GM18507 (cell line): ENCODE measurements around the gene EPB41L5.
A peak's percentile ranks its signal among the peaks of the same experiment; 100 is the strongest.
"Not testable (repeated sequence)": the region's sequence is repeated elsewhere in the genome, so short reads cannot be mapped to it uniquely, and the experiment has no call there.

Experiments
- DNase-seq: peaks from one replicate; pipeline ENCODE4 v3.0.0; 2011; ENCODE audit warnings: low read depth; ENCODE audit not compliant: insufficient read length; ENCODE audit errors: extremely low spot score
- FAIRE-seq: peaks from 2 replicates; lab custom pipeline; 2011; peaks lifted over from hg19 to GRCh38; lab: Jason Lieb, UNC

EPB41L5 gene

DNA sequence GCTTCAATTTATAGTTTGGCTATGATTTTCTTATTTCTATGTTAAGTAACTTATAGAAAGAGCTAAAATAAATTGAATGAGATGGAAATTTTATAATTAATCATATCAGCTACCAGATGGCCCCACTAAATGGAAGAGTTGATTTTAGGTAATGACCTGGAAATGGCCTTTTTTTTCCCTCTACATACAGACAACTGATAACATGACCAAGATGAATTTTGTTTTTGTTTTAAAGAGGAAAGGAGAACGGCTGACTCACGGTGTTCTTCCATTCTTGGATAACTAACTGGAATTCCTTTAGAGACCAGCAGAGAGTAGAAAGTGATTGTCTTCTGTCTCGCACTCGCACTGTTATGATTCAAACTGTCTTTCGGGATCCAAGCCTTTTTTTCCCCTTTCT, 119.3 kb downstream of the EPB41L5 start:
- no peak for FAIRE-seq

DNA sequence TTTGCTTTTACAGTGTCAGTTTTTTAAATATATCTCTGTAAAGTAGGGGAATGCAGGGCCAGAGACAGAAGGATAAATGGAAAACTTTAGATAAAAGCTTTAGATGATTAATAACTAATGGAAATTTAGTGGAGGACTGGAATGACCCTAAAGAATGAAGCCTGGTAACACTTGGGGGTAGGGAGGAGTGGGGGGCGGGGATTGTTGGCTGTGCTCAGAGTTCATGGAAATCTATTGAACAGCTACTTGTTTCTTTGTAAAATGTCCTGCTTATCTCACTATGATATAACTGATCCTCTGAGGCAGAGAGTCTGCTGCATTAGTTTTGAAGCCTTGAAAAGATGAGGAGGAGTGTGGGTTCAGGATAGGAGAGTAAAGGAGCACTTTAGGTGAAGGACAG, 119.8 kb downstream of the EPB41L5 start:
- FAIRE-seq = no peak
- DNase-seq = no peak

More for the DNA sequence above, 119.3 kb downstream of the EPB41L5 start:
- DNase-seq = no peak

DNA sequence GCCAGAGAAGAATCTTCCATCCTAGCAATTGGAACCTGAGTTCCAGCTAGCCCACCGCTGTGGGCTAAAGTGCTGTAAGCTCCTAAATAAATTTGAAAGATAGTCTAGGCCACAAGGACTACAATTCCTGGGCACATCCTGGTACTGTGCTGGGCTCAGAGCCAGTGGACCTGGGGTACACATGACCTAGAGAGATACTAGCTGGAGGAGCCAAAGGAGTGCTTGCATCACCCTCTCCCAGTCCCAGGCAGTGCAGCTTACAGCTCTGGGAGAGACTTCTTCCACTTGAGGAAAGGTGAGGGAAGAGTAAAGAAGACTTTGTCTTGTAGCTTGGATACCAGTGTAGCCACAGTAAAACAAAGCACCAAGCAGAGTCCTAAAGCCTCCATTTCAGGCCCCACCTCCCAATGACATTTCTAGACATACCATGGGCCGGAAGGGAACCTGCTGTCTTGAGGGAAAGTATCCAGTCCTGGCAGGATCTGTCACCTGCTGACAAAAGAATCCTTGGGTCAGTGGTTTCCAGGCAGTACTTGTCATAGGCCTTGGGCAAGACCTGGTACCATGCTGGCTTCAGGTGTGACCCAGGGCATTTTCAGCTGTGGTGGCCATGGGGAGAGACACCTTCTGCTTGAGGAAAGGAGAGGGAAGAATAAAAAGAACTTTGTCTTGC, 120.8 kb downstream of the EPB41L5 start:
- DNase-seq (no peak), FAIRE-seq (no peak)

DNA sequence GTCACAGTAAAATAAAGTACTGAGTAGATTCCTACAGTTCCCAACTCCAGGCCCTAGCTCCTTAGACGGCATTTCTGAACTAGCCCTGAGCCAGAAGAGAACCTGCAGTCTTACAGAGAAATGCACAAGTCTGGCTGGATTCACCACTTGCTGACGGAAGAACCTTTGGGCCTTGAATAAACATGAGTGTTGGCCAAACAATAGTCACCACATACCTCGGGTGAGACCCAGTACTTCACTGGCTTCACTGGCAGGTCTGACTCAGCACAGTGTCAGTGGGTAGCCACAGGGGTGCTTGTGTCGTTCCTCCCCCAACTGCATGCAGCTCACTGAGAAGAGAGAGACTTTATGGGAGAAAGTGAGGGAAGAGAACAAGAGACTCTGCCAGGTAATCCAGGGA, 121.4 kb downstream of the EPB41L5 start:
- no peak for DNase-seq

DNA sequence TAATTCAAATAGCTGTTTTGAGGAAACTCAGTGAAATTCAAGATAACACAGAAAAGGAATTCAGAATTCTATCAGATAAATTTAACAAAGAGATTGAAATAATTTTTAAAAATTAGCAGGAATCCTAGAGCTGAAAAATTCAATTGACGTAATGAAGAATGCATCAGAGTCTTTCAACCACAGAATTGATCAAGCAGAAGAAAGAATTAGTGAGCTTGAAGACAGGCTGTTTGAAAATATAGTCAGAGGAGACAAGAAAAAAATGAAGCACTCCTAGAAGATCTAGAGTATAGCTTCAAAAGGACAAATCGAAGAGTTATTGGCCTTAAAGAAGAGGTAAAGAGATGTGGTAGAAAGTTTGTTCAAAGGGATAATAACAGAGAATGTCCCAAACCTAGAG, 122.1 kb downstream of the EPB41L5 start:
- FAIRE-seq, DNase-seq: not testable (repeated sequence)

More for the DNA sequence above, 121.4 kb downstream of the EPB41L5 start:
- no peak for FAIRE-seq

DNA sequence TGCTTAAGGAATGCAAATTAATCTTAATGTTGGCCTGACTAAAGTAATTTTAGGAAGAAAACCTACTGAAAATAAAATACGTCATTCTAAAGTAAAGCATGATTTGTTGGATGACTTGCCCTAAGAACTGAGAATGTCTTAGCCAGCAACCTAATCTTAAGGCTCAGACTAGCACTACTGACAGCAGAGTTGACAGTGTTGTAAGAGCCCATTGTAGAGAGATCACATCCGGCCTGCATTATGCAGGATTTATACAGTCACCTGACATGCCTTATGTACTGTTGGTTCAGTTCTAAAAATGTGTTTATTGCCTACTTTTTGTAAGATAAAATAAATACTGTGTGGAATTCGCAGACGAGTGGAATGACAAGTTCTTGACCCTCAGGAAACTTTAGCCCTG, 128.0 kb downstream of the EPB41L5 start:
- FAIRE-seq (no peak), DNase-seq (no peak)

DNA sequence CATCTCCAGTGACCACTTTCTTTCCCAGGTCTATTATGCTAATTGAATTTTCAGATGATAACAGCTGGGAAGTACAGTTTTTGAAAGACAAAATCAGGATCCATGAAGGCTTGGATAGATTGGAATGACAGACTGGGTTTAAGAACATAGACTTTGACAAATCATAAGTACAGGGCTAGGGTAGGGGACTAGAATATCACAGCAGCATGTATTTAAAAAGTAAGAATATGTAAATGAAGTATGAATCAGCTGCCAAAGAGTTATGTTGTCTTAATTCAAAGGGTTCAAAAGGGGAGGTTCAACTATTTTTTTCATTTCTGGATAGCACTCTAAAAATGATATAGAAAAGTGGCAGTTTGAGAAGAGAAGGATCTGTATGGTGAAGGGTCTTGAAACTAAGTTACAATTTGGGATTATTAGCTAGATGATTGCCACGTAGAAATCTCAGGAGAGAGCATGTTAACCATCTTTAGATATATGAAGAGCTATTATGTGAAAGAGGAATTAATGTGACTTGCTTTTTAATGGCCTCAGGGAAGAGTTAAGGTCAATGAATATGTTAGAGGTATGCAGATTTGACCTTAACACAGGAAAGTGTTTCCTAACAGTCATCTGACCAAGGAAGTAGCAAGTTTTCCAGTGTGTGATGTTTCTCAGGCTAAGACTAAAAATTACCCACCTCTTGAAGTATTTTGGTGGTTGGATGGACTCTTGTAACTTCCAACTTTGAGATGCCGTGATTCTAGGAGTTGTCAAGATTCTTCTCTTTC, 128.6 kb downstream of the EPB41L5 start:
- DNase-seq (no peak), FAIRE-seq (no peak)

DNA sequence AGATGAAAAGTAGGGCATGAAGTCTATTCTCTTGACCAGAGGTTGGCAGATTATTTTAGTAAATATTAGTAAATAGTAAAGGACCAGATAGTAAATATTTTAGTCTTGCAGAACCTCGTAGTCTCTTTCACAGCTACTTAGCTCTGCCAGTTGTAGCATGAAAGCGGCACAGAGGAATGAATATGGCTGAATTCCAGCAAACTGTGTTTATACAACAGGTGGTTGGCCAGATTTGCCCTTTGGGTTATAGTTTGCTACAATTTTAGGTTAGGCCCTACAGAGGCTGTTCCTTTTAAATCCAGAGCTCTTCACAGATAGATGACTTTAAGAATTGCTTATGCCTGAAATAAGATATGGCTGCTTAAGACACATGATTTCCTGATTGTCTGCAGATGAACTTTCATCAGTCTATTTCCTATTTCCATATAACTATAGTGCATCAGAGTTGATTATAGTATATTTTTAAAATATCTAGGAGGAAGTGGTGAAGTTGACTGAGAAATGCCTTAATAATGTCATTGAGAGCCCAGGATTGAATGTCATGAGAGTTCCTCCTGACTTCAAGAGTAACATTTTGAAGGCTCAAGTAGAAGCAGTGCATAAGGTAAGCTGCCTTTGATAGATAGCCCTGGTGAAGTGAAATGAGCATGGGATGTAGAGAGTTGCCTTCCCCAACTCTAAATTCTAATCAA, 129.8 kb downstream of the EPB41L5 start:
- no peak for DNase-seq

DNA sequence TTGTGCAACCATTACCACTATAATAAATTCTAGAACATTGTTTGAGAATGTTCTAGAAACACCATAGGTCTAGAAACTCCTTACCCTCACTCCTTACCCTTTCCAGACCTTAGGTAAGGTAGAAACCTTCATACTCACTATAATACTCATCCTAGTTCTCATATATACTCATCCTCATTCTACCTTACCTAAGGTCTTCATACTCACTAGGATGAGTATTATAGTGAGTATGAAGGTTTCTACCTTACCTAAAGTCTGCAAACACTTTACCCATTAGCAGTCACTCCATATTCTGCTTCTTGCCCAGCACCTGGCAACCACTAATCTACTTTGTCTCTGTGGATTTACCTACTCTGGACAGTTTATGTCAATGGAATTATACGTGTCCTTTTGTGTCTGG, 135.4 kb downstream of the EPB41L5 start:
- no peak for FAIRE-seq

More for the DNA sequence above, 129.8 kb downstream of the EPB41L5 start:
- no peak for FAIRE-seq

DNA sequence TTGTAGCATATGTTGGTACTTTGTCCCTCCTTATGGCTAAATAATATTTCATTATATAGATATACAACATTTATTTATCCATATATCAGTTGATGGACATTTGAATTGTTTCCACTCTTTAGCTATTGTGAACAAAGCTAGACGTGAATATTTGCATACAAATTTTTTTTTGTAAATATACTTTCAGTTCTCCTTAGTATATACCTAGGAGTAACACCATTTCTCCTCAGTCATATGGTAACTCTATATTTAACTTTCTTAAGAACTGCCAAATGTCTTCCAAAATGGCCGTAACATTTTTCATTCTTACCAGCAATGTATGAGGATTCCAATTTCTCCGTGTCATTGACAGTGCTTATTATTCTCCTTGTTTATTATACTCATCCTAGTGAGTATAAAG, 135.8 kb downstream of the EPB41L5 start:
- FAIRE-seq (no peak), DNase-seq (no peak)

More for the DNA sequence above, 135.4 kb downstream of the EPB41L5 start:
- DNase-seq = no peak

DNA sequence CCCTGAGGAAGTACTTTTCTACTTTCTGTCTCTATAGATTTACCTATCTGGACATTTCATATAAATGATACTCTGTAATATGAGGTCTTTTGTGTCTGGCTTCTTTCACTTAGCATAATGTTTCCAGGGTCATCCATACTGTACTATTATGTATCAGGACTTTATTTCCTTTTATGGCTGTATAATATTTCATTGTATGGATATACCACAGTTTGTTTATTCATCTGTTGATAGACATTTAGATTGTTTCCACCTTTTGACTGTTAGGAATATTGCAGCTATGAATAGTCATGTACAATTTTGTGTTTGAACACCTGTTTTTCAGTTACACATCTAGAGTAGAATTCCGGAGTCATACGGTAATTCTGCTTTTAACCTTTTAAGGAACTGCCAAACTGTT, 136.5 kb downstream of the EPB41L5 start:
- no peak for FAIRE-seq
- no peak for DNase-seq

DNA sequence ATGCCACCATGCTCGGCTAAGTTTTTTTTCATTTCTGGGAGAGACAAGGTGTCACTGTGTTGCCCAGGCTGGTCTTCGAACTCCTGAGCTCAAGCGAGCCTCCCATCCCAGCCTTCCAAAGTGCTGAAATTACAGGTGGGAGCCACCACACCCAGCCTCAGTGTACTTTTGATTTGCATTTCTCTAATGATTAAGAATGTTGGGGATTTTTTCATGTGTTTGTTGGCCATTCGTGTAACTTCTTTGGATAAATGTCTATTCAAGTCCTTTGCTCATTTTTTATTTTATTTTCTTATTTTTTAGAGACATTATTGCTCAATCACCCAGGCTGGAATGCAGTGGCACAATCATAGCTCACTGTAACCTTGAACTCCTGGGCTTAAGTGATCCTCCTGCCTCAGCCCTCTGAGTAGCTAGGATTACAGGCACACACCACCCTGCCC, 137.2 kb downstream of the EPB41L5 start:
- DNase-seq (no peak), FAIRE-seq (no peak)

DNA sequence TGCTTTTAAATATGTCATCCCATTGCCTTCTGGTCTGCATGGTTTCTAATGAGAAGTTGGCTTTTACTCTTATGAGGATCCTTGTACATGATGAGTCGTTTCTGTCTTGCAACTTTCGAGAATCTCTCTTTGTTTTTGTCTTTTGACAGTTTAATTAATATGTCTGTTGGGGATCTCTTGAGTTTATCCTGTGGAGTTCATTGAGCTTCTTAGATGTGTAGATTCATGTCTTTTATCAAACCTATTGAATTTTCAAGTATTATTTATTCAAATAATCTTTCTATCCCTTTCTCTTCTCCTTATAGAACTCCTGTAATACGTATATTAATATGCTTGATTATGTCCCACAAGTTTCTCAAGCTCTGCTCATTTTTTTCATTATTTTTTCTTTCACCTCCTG, 142.4 kb downstream of the EPB41L5 start:
- FAIRE-seq (no peak), DNase-seq (no peak)

DNA sequence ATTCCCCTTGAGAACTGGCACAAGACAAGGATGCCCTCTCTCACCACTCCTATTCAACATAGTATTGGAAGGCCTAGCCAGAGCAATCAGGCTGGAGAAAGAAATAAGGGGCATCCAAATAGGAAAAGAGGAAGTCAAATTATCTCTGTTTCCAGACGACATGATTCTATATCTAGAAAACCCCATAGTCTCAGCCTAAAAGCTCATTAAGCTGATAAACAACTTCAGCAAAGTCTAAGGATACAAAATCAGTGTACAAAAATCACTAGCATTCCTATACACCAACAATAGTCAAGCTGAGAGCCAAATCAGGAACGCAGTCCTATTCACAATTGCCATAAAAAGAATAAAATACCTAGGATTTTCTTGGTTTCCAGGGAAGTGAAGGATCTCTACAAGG, 145.8 kb downstream of the EPB41L5 start:
- not testable (repeated sequence) for FAIRE-seq, DNase-seq

DNA sequence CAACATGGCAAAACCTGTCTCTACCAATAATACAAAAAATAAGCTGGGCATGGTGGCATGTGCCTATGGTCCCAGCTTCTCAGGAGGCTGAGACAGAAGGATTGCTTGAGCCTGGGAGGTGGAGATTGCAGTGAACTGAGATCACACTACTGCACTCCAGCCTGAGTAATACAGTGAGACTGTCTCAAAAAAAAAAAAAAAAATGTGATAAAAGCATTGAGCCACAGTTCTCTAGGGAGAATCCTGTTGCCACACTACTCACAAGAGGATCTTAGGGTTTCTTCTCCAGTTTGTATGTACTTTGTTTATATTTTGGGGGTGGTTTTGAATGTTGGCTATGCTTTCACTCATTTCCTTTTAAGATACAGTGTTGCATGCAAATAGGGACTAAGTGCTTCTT, 148.3 kb downstream of the EPB41L5 start:
- DNase-seq = no peak

DNA sequence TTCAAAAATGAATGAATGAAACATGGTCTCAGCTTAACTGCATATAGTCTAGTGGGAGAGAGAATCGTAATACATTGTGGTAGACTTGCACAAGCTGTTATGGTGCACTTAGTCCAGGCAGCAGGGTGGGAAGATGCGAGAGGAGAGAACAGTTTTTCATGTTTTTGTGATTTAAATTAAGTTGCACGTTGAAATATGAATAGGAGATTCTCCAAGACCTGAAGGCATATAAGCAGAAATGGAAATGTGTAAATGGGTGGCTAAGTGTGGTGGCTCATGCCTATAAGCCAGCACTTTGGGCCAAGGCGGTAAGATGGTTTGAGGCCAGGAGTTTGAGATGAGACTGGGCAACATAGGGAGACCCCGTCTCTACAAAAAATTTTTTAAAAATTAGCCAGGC, 149.8 kb downstream of the EPB41L5 start:
- FAIRE-seq (no peak), DNase-seq (no peak)

More for the DNA sequence above, 148.3 kb downstream of the EPB41L5 start:
- FAIRE-seq = no peak

DNA sequence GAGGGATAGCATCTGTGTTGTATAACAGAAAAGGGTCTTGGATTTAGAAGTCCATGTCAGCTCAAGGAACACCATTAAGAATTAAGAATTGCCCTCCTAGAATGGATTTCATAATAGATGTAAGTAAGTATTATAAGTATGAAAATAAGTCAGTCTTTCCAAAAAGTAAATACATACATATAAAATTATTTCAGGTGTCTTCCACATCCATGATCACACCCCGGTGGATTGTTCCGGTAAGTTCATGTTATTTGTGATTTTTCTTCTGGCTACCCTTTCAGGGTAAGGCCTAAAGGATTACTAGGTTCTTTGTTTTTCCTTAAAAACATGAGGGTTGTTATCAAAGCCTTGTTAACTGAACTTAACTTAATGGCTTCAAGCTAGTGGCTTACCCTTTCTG, 154.4 kb downstream of the EPB41L5 start:
- DNase-seq = no peak
- no peak for FAIRE-seq

DNA sequence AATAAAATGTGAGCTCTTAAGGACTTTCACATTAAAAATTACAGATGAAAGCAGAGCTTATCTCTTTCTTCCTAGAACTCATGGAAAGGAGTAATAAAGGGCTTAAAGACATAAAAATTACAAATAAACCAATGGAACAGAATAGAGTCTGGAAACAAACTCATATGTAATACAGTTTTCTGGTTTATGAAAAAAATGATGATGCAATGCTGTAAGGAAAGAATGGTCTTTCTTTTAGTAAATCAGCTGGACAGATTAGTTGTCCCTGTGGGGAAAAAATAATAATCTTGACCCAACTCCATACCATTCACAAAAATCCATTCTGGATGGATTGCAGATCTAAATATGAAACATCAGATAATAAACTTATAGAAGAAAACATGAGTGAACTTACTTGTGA, 156.1 kb downstream of the EPB41L5 start:
- DNase-seq (no peak), FAIRE-seq (no peak)

DNA sequence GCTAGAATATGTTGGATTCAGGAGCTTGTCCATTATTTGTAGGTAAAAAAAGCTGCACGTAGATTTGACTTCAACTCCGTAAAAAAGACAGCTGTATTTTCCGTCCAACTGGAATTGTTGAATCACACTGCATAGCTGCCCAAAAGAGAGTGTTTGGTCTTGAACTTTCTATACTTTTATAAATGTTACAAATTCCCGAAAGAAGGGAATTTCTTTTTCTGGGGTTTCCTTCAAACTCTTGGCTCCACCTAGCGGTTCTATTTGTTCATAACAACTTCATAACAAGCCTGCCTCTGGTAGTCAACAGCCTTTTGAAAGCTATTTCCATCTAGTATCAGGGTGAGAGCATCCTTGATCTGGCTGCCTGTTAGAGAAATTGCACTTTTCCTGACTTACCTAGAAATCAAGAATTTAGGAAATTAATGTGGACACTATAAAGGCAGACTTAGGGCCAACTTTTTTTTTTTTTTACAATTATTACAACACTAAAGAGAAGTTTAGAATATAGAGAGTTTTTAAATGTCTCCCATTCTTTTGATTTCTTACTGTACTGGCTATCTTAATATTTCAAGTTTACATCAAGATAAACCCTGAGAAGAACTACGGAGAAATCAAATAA, 162.2 kb downstream of the EPB41L5 start:
- DNase-seq (peak; percentile 14), FAIRE-seq (peak; percentile 79)

DNA sequence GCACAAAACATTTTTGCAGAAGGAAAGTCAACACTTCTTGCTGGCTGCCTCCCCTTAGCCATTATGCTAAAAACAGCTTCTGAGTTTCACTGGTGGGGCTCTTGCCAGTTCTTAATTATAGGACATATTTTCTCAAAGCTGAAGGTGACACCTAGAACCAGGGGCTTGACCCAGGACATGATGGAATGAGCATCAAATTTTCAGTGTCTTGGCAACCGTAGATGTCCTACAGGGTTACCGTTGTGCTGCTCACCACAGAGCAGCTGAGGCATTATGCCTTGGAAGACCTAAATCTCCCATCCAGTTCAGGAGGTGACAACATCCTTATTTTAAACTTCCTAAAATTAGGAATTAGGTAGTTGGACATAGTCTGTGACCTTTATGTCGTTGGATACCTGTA, 163.6 kb downstream of the EPB41L5 start:
- no peak for FAIRE-seq
- no peak for DNase-seq
